ENCODE data around the gene ATCAY.

ATCAY gene

DNA sequence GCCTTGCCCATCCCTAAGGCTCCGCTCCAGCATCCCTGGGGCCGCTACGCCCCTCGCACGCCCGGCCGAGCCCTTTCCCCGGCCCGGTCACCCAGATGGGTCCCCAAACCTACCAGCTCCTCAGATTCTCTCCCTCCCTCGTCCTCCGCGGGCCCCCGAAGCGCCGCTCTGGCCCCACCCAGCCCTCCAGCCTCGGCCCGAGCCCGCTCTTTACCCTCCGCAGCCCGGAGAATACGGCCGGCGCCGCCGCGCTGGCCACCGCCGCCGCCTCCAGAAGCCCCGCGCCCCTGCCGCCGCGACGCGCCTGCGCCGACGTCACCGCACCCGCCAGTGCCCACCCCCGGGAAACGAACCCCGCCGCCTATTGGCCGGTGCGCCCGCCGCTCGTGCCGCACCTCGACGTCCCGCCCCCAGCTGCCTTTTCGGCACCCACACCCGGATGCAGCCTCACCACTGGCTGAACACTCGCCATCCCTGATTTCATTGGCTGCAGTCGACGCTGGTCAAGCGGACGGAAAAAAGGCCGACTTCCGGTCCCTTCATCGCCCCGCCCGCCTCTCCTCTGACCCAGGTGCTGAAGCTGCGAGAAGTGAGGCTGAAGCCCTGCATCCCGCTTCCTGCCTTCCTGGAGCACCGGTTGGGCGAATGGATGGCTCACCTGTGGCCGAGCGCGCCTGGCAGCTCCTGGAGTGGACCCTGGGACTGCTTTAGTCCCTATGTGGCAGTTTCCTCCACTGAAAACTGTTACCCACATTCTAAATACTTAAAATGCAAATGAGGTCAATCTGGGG is 90.5 kb downstream of the ATCAY start, which contains the start of gene DAPK3:
Gene DAPK3, minus strand, starts transcription at position 292 of the 791 bp plus-strand sequence. CDS start 1,364 bp downstream, outside the sequence.
- peak; percentile 95 for DNase-seq

DNA sequence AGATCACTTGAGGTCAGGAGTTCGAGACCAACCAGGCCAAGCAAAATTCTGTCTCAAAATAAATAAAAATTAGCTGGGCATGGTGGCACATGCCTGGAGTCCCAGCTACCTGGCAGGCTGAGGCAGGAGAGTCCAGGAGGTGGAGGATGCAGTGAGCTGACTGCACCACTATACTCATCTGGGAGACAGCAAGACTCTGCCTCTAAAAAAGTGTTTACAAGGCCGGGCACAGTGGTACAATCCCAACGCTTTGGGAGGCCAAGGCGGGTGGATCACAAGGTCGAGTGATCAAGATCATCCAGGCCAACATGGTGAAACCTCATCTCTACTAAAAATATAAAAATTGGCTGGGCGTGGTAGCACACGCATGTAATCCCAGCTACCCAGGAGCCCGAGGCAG is 94.7 kb downstream of the ATCAY start:
- no peak for DNase-seq

DNA sequence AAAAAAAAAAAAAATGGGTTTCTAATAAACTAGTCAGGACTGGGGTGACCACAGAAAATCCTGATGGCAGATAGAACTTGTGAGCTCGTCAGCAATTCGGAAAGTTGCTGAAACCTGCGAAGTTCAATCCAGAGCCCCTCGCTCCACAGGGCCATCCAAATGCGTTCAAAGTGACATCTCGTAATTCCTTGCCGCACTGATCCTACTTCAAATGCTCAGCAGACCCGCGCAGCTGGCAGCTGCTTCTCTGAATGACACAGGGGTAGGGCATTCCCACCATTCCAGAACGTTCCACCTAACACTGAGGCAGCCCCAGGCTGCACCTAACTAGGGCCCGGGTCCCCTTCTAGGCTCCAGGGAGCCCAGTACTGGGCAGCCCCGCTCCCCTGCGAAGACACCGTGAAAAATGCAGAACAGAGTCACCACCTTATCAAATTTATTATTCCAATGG is 95.2 kb downstream of the ATCAY start:
- no peak for DNase-seq

DNA sequence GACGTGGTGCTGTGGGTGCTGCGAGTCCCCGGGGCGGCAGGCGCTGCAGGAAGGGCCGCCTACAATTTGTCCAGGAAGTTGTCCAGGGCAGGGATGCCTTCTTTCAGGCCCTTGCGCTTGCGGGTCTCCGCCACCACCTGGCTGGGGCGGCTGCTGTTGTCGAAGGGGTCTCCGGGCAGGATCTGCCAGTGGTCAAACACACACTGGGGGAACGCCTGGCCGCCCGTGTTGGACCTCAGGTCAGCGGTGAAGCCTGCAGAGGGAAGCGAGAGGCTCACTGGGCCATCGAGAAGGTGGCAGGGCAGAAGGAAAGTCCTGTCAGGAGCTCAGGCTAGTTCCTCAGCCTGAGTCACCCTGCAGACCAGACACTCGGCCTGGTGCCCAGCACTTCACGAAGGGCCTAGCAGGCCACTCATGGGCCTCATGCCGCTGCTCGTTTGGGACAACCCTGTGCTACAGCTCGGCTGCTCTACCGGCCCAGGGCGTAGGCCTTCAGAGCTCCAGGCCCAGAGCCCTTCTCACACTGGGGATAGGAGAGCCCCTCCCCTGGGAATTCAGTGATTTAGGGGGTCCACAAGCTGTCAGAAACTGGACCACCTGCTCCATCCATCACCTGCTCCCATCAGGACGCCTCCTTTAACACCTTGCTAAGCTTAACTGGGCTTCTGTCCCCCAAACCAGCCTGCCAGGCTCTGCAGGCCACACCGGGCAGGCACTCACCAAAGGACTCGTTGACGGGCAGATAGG is 96.2 kb downstream of the ATCAY start:
- DNase-seq, result no peak

Data from CD4-positive, alpha-beta T cell treated with Interleukin-17A for 4 hours (primary cell).